Panc1 (cell line): ENCODE data around the gene CCDC9B.

Experiments used
- POLR2AphosphoS5 ChIP-seq: IDR thresholded peaks from 2 replicates; pipeline ENCODE4 v1.6.1; 2012; ENCODE audit warnings: mild to moderate bottlenecking, low read depth, low read length, moderate library complexity
- REST ChIP-seq, 2 experiments: IDR thresholded peaks; 2 replicates each; pipeline ENCODE4 v1.6.1; 2011 to 2012; ENCODE audit warnings: low read depth in 2 of 2, control low read depth in 1 of 2, low read length in 1 of 2, mild to moderate bottlenecking in 1 of 2, moderate library complexity in 1 of 2; ENCODE audit not compliant: insufficient read depth in 1 of 2
- TF ChIP-seq, protein P1 (sequence below): fragments of 450-650 bp; IDR thresholded peaks from 2 replicates; pipeline ENCODE4 v1.5.1; 2017; ENCODE audit warnings: mild to moderate bottlenecking

DNA sequence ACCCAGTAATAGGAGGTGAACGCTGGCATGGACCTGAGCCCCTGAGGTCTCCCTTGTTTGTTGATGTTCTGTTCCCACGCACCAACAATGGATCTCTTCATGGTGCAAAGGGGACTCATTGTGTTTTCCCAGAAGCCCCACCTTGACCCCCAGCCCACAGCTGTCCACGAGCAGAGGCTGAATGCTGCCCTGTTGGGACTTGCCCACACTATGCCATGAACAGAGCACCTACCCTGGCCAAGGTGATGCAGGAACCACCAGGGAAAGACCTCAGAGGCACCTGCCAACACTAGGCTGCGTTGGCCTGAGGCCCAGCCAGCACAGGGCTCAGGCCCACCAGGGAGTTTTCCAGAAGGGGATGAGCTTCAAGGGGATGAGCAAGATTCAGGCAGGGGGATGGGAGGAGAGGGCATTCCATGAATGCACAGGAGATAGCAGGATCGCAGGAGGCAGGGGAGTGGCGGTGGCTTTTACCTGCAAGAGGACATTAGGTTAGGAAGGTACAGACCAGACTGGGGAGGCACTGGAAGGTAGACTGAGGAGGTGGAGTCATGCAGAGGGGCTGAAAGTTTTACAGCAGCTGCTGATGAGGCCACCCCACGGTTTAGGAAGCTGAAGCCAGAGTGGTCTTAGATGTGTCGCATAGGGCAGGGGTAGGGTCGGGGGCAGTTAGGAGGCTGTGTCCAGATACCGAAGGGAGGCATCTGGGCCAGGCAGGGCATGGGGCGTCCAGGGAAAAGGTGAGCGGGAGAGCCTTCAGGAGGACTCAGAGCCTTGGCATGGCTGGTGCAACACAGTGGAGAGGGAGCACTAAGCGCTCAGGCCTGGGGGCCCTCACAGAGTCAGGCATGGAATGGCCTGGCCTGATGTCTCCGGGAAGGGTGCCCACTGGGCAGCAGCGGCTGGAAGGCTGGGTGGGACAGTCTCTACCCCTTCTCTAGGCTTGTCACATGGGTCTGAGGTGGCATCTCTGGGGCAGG is 6.1 kb upstream of the CCDC9B start:
- TF ChIP-seq, protein P1, sequence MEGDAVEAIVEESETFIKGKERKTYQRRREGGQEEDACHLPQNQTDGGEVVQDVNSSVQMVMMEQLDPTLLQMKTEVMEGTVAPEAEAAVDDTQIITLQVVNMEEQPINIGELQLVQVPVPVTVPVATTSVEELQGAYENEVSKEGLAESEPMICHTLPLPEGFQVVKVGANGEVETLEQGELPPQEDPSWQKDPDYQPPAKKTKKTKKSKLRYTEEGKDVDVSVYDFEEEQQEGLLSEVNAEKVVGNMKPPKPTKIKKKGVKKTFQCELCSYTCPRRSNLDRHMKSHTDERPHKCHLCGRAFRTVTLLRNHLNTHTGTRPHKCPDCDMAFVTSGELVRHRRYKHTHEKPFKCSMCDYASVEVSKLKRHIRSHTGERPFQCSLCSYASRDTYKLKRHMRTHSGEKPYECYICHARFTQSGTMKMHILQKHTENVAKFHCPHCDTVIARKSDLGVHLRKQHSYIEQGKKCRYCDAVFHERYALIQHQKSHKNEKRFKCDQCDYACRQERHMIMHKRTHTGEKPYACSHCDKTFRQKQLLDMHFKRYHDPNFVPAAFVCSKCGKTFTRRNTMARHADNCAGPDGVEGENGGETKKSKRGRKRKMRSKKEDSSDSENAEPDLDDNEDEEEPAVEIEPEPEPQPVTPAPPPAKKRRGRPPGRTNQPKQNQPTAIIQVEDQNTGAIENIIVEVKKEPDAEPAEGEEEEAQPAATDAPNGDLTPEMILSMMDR, result no peak
- TF ChIP-seq POLR2AphosphoS5, result no peak
- no peak for TF ChIP-seq REST (IDR thresholded peaks at IDR 0.05; ENCODE audit: insufficient read depth in 1 of 2, low read depth in 2 of 2, low read length in 1 of 2)
